ENCODE measurements around the gene C1orf50. TPM values are rescaled to one million over a fixed set of nuclear protein-coding genes. Genes with fewer than 3 reads are reported as not detected.

Gene C1orf50
- total RNA-seq, 2 experiments from 2014 or later = 23.1 to 23.9 TPM

- Histone ChIP-seq H3K27ac (ENCODE audit: low read depth in 1 of 2, low read length in 2 of 2) (no peak overlapping the region), H3K36me3 (ENCODE audit: insufficient read depth, low read length) (no peaks in the 10 kb centered on the region), H3K4me3 (ENCODE audit: low read length) (no peak overlapping the region), H3K4me1 (ENCODE audit: insufficient read depth, low read length) (no peaks in the 10 kb centered on the region), H3K9me3 (ENCODE audit: control insufficient read depth in 1 of 2, insufficient read depth in 1 of 2, low read length in 2 of 2) (no peaks in the 10 kb centered on the region), H3K27me3 (ENCODE audit: control insufficient read depth in 1 of 2, insufficient read depth in 2 of 2, low read length in 2 of 2) (no peaks in the 10 kb centered on the region)
- CTCF ChIA-PET = no interaction called here
- Mint-ChIP-seq H3K36me3 (ENCODE audit: low read depth) (no peaks in the 10 kb centered on the region), H3K4me3 (no peak overlapping the region), H3K4me1 (ENCODE audit: low read depth) (peaks cover under 1% of the 10 kb centered on the region), H3K9me3 (no peaks in the 10 kb centered on the region), H3K27ac (no peak overlapping the region), H3K27me3 (no peaks in the 10 kb centered on the region)
- no peak for TF ChIP-seq CTCF (IDR thresholded peaks at IDR 0.05)
- POLR2A ChIA-PET = no interaction called here
- ATAC-seq (ENCODE audit: poor library complexity) (no peak), DNase-seq (no peak)
- intact Hi-C loops (cut with DNase I, micrococcal nuclease) = no loop called here
Observed at GRCh38 chr1:42731585-42731984, 35.5 kb upstream of the C1orf50 start.

GRCh38 chr1:42732126-42732680 is 34.8 kb upstream of the C1orf50 start:
- no peak for DNase-seq

GRCh38 chr1:42733415-42734200 is 33.4 kb upstream of the C1orf50 start:
- CTCF ChIA-PET = no interaction called here
- no peaks in the 10 kb centered on the region for H3K27me3 ChIP-seq (ENCODE audit: control insufficient read depth in 1 of 2, insufficient read depth in 2 of 2, low read length in 2 of 2)
- DNase-seq (no peak), ATAC-seq (ENCODE audit: poor library complexity) (no peak)
- Mint-ChIP-seq H3K36me3 (ENCODE audit: low read depth) (no peaks in the 10 kb centered on the region), H3K27me3 (no peaks in the 10 kb centered on the region), H3K27ac (no peak overlapping the region), H3K4me1 (ENCODE audit: low read depth) (peaks cover 9% of the 10 kb centered on the region), H3K9me3 (no peaks in the 10 kb centered on the region), H3K4me3 (no peak overlapping the region)
- H3K4me1 ChIP-seq (ENCODE audit: insufficient read depth, low read length) = peaks cover 7% of the 10 kb centered on the region
- intact Hi-C loops (cut with DNase I, micrococcal nuclease) = no loop called here
- no peak for TF ChIP-seq CTCF (IDR thresholded peaks at IDR 0.05)
- H3K36me3 ChIP-seq (ENCODE audit: insufficient read depth, low read length) = no peaks in the 10 kb centered on the region
- H3K27ac ChIP-seq (ENCODE audit: low read depth in 1 of 2, low read length in 2 of 2) = no peak overlapping the region
- H3K4me3 ChIP-seq (ENCODE audit: low read length) = no peak overlapping the region
- POLR2A ChIA-PET = no interaction called here
- no peaks in the 10 kb centered on the region for H3K9me3 ChIP-seq (ENCODE audit: control insufficient read depth in 1 of 2, insufficient read depth in 1 of 2, low read length in 2 of 2)

More at GRCh38 chr1:42732126-42732680, 34.8 kb upstream of the C1orf50 start:
- H3K36me3 Mint-ChIP-seq (ENCODE audit: low read depth) = no peaks in the 10 kb centered on the region
- H3K4me3 Mint-ChIP-seq = no peak overlapping the region
- H3K27me3 ChIP-seq (ENCODE audit: control insufficient read depth in 1 of 2, insufficient read depth in 2 of 2, low read length in 2 of 2) = no peaks in the 10 kb centered on the region
- no peaks in the 10 kb centered on the region for H3K36me3 ChIP-seq (ENCODE audit: insufficient read depth, low read length)
- ATAC-seq (ENCODE audit: poor library complexity) = no peak
- CTCF ChIA-PET = no interaction called here
- peaks cover 4% of the 10 kb centered on the region for H3K4me1 ChIP-seq (ENCODE audit: insufficient read depth, low read length)
- no peak overlapping the region for H3K27ac ChIP-seq (ENCODE audit: low read depth in 1 of 2, low read length in 2 of 2)
- H3K9me3 Mint-ChIP-seq = no peaks in the 10 kb centered on the region
- intact Hi-C loops (cut with DNase I, micrococcal nuclease) = no loop called here
- no peaks in the 10 kb centered on the region for H3K27me3 Mint-ChIP-seq
- TF ChIP-seq CTCF (IDR thresholded peaks at IDR 0.05) = no peak
- H3K27ac Mint-ChIP-seq = no peak overlapping the region
- no peaks in the 10 kb centered on the region for H3K9me3 ChIP-seq (ENCODE audit: control insufficient read depth in 1 of 2, insufficient read depth in 1 of 2, low read length in 2 of 2)
- no peak overlapping the region for H3K4me3 ChIP-seq (ENCODE audit: low read length)
- peaks cover 6% of the 10 kb centered on the region for H3K4me1 Mint-ChIP-seq (ENCODE audit: low read depth)
- POLR2A ChIA-PET = no interaction called here
